Measurements from ENCODE around the gene PM20D1.
"Not testable (repeated sequence)": the region's sequence is repeated elsewhere in the genome, so short reads cannot be mapped to it uniquely, and the experiment has no call there.

PM20D1 gene

GRCh38 chr1:205849619-205850355 lies at the start of gene PM20D1:
TSS of gene PM20D1 (minus strand) at chr1:205850132. CDS start at chr1:205850072, 60 bp downstream.
- peaks cover 0 to 8% of the 10 kb centered on the region in 2 donors for H3K4me1 ChIP-seq (ENCODE audit: control insufficient read depth in 1 of 2, insufficient read depth in 2 of 2, low read length in 2 of 2)
- no peaks in the 10 kb centered on the region for H3K36me3 ChIP-seq (ENCODE audit: control insufficient read depth in 1 of 2, insufficient read depth in 2 of 2, low read length in 2 of 2)
- no peaks in the 10 kb centered on the region for H3K27me3 ChIP-seq (ENCODE audit: low read depth, low read length)
- no peaks in the 10 kb centered on the region for H3K9me3 ChIP-seq (ENCODE audit: control insufficient read depth in 1 of 2, low read length in 2 of 2)
- no peak within 1 kb of the TSS for H3K27ac ChIP-seq (ENCODE audit: low read length)
- peak within 1 kb of the TSS; percentile 54 to 60 for H3K4me3 ChIP-seq (ENCODE audit: low read depth in 1 of 2, low read length in 2 of 2)

GRCh38 chr1:205896351-205896750 lies 46.4 kb upstream of the PM20D1 start:
- H3K36me3 ChIP-seq (ENCODE audit: control insufficient read depth in 1 of 2, insufficient read depth in 2 of 2, low read length in 2 of 2): no peaks in the 10 kb centered on the region
- H3K4me1 ChIP-seq (ENCODE audit: control insufficient read depth in 1 of 2, insufficient read depth in 2 of 2, low read length in 2 of 2): no peaks in the 10 kb centered on the region
- H3K27me3 ChIP-seq (ENCODE audit: low read depth, low read length): no peaks in the 10 kb centered on the region
- no peak overlapping the region for H3K27ac ChIP-seq (ENCODE audit: low read length)
- peaks cover 0 to 3% of the 10 kb centered on the region in 2 donors for H3K9me3 ChIP-seq (ENCODE audit: control insufficient read depth in 1 of 2, low read length in 2 of 2)
- H3K4me3 ChIP-seq (ENCODE audit: low read depth in 1 of 2, low read length in 2 of 2): no peak overlapping the region

GRCh38 chr1:205894119-205894518 lies 44.2 kb upstream of the PM20D1 start:
- H3K4me3 ChIP-seq (ENCODE audit: low read depth in 1 of 2, low read length in 2 of 2); H3K4me1 ChIP-seq (ENCODE audit: control insufficient read depth in 1 of 2, insufficient read depth in 2 of 2, low read length in 2 of 2); H3K27me3 ChIP-seq (ENCODE audit: low read depth, low read length); H3K36me3 ChIP-seq (ENCODE audit: control insufficient read depth in 1 of 2, insufficient read depth in 2 of 2, low read length in 2 of 2); H3K9me3 ChIP-seq (ENCODE audit: control insufficient read depth in 1 of 2, low read length in 2 of 2); H3K27ac ChIP-seq (ENCODE audit: low read length): not testable (repeated sequence)

GRCh38 chr1:205892175-205892574 lies 42.2 kb upstream of the PM20D1 start:
- H3K27ac ChIP-seq (ENCODE audit: low read length): not testable (repeated sequence)

GRCh38 chr1:205891481-205891880 lies 41.5 kb upstream of the PM20D1 start:
- not testable (repeated sequence) for H3K4me1 ChIP-seq (ENCODE audit: control insufficient read depth in 1 of 2, insufficient read depth in 2 of 2, low read length in 2 of 2); H3K36me3 ChIP-seq (ENCODE audit: control insufficient read depth in 1 of 2, insufficient read depth in 2 of 2, low read length in 2 of 2); H3K27me3 ChIP-seq (ENCODE audit: low read depth, low read length); H3K27ac ChIP-seq (ENCODE audit: low read length); H3K9me3 ChIP-seq (ENCODE audit: control insufficient read depth in 1 of 2, low read length in 2 of 2); H3K4me3 ChIP-seq (ENCODE audit: low read depth in 1 of 2, low read length in 2 of 2)

More at GRCh38 chr1:205892175-205892574, 42.2 kb upstream of the PM20D1 start:
- H3K36me3 ChIP-seq (ENCODE audit: control insufficient read depth in 1 of 2, insufficient read depth in 2 of 2, low read length in 2 of 2); H3K9me3 ChIP-seq (ENCODE audit: control insufficient read depth in 1 of 2, low read length in 2 of 2); H3K27me3 ChIP-seq (ENCODE audit: low read depth, low read length); H3K4me1 ChIP-seq (ENCODE audit: control insufficient read depth in 1 of 2, insufficient read depth in 2 of 2, low read length in 2 of 2); H3K4me3 ChIP-seq (ENCODE audit: low read depth in 1 of 2, low read length in 2 of 2): not testable (repeated sequence)

- not testable (repeated sequence) for H3K4me3 ChIP-seq (ENCODE audit: low read depth in 1 of 2, low read length in 2 of 2); H3K36me3 ChIP-seq (ENCODE audit: control insufficient read depth in 1 of 2, insufficient read depth in 2 of 2, low read length in 2 of 2); H3K27ac ChIP-seq (ENCODE audit: low read length); H3K9me3 ChIP-seq (ENCODE audit: control insufficient read depth in 1 of 2, low read length in 2 of 2); H3K4me1 ChIP-seq (ENCODE audit: control insufficient read depth in 1 of 2, insufficient read depth in 2 of 2, low read length in 2 of 2); H3K27me3 ChIP-seq (ENCODE audit: low read depth, low read length)
Observed at GRCh38 chr1:205890631-205891030, 40.7 kb upstream of the PM20D1 start.

- not testable (repeated sequence) for H3K4me1 ChIP-seq (ENCODE audit: control insufficient read depth in 1 of 2, insufficient read depth in 2 of 2, low read length in 2 of 2); H3K36me3 ChIP-seq (ENCODE audit: control insufficient read depth in 1 of 2, insufficient read depth in 2 of 2, low read length in 2 of 2); H3K27ac ChIP-seq (ENCODE audit: low read length); H3K27me3 ChIP-seq (ENCODE audit: low read depth, low read length); H3K9me3 ChIP-seq (ENCODE audit: control insufficient read depth in 1 of 2, low read length in 2 of 2); H3K4me3 ChIP-seq (ENCODE audit: low read depth in 1 of 2, low read length in 2 of 2)
Observed at GRCh38 chr1:205889706-205890105, 39.8 kb upstream of the PM20D1 start.

GRCh38 chr1:205889006-205889405 lies 39.1 kb upstream of the PM20D1 start:
- H3K27me3 ChIP-seq (ENCODE audit: low read depth, low read length); H3K4me3 ChIP-seq (ENCODE audit: low read depth in 1 of 2, low read length in 2 of 2); H3K4me1 ChIP-seq (ENCODE audit: control insufficient read depth in 1 of 2, insufficient read depth in 2 of 2, low read length in 2 of 2); H3K27ac ChIP-seq (ENCODE audit: low read length); H3K9me3 ChIP-seq (ENCODE audit: control insufficient read depth in 1 of 2, low read length in 2 of 2); H3K36me3 ChIP-seq (ENCODE audit: control insufficient read depth in 1 of 2, insufficient read depth in 2 of 2, low read length in 2 of 2): not testable (repeated sequence)

- peaks cover 0 to 7% of the 10 kb centered on the region in 2 donors for H3K9me3 ChIP-seq (ENCODE audit: control insufficient read depth in 1 of 2, low read length in 2 of 2)
- no peak overlapping the region for H3K27ac ChIP-seq (ENCODE audit: low read length)
- H3K4me3 ChIP-seq (ENCODE audit: low read depth in 1 of 2, low read length in 2 of 2): no peak overlapping the region
- H3K27me3 ChIP-seq (ENCODE audit: low read depth, low read length): no peaks in the 10 kb centered on the region
- H3K36me3 ChIP-seq (ENCODE audit: control insufficient read depth in 1 of 2, insufficient read depth in 2 of 2, low read length in 2 of 2): no peaks in the 10 kb centered on the region
- no peaks in the 10 kb centered on the region for H3K4me1 ChIP-seq (ENCODE audit: control insufficient read depth in 1 of 2, insufficient read depth in 2 of 2, low read length in 2 of 2)
Observed at GRCh38 chr1:205883792-205884191, 33.9 kb upstream of the PM20D1 start.

GRCh38 chr1:205880923-205881322 lies 31.0 kb upstream of the PM20D1 start:
- H3K36me3 ChIP-seq (ENCODE audit: control insufficient read depth in 1 of 2, insufficient read depth in 2 of 2, low read length in 2 of 2): no peaks in the 10 kb centered on the region
- H3K27me3 ChIP-seq (ENCODE audit: low read depth, low read length): no peaks in the 10 kb centered on the region
- peaks cover 0 to 7% of the 10 kb centered on the region in 2 donors for H3K9me3 ChIP-seq (ENCODE audit: control insufficient read depth in 1 of 2, low read length in 2 of 2)
- no peak overlapping the region for H3K4me3 ChIP-seq (ENCODE audit: low read depth in 1 of 2, low read length in 2 of 2)
- H3K4me1 ChIP-seq (ENCODE audit: control insufficient read depth in 1 of 2, insufficient read depth in 2 of 2, low read length in 2 of 2): no peaks in the 10 kb centered on the region
- no peak overlapping the region for H3K27ac ChIP-seq (ENCODE audit: low read length)

- Histone ChIP-seq H3K4me3 (ENCODE audit: low read depth in 1 of 2, low read length in 2 of 2) (no peak overlapping the region), H3K4me1 (ENCODE audit: control insufficient read depth in 1 of 2, insufficient read depth in 2 of 2, low read length in 2 of 2) (no peaks in the 10 kb centered on the region), H3K36me3 (ENCODE audit: control insufficient read depth in 1 of 2, insufficient read depth in 2 of 2, low read length in 2 of 2) (no peaks in the 10 kb centered on the region), H3K27ac (ENCODE audit: low read length) (no peak overlapping the region), H3K27me3 (ENCODE audit: low read depth, low read length) (no peaks in the 10 kb centered on the region), H3K9me3 (ENCODE audit: control insufficient read depth in 1 of 2, low read length in 2 of 2) (peaks cover 0 to 7% of the 10 kb centered on the region in 2 donors)
Observed at GRCh38 chr1:205879974-205880373, 30.0 kb upstream of the PM20D1 start.

- H3K27ac ChIP-seq (ENCODE audit: low read length): no peak overlapping the region
- H3K4me1 ChIP-seq (ENCODE audit: control insufficient read depth in 1 of 2, insufficient read depth in 2 of 2, low read length in 2 of 2): no peaks in the 10 kb centered on the region
Observed at GRCh38 chr1:205878026-205878425, 28.1 kb upstream of the PM20D1 start.

More at GRCh38 chr1:205878026-205878425, 28.1 kb upstream of the PM20D1 start:
- peaks cover 0 to 7% of the 10 kb centered on the region in 2 donors for H3K9me3 ChIP-seq (ENCODE audit: control insufficient read depth in 1 of 2, low read length in 2 of 2)
- no peaks in the 10 kb centered on the region for H3K27me3 ChIP-seq (ENCODE audit: low read depth, low read length)
- H3K4me3 ChIP-seq (ENCODE audit: low read depth in 1 of 2, low read length in 2 of 2): no peak overlapping the region
- no peaks in the 10 kb centered on the region for H3K36me3 ChIP-seq (ENCODE audit: control insufficient read depth in 1 of 2, insufficient read depth in 2 of 2, low read length in 2 of 2)
